ENCODE measurements around the gene ZC3H7B. TPM values are rescaled to one million over a fixed set of nuclear protein-coding genes. Genes with fewer than 3 reads are reported as not detected.

ZC3H7B gene
- total RNA-seq, 2 donors from 2014 or later: 35.2 to 51.7 TPM

DNA sequence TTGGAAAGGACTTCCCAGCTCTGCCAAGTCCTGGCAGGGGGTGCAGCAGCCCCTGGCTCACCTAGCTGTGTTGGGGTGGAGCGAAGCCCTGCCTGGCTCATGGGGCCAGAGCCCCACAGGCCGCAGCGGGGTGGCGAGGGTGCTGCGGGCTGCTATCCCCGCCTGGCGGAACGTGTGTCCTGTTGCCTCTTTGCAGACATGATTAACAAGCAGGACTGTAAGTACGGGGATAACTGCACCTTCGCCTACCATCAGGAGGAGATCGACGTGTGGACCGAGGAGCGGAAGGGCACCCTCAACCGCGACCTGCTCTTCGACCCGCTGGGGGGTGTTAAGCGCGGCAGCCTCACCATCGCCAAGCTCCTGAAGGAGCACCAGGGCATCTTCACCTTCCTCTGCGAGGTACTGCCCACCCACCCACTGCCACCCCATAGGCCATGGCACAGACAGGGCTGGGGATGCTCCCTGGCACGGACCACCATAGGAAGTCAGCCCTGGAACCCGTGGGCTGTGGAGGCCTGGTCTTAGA is 44.5 kb downstream of the ZC3H7B start:
- no peaks in the 10 kb centered on the region for H3K9me3 ChIP-seq
- intact Hi-C loops (cut with DNase I): no loop called here
- no peak overlapping the region for H3K27ac ChIP-seq
- peaks cover 4% of the 10 kb centered on the region for H3K36me3 ChIP-seq
- no peaks in the 10 kb centered on the region for H3K27me3 ChIP-seq
- DNase-seq: no peak
- H3K4me3 ChIP-seq: no peak overlapping the region
- TF ChIP-seq, protein P1, sequence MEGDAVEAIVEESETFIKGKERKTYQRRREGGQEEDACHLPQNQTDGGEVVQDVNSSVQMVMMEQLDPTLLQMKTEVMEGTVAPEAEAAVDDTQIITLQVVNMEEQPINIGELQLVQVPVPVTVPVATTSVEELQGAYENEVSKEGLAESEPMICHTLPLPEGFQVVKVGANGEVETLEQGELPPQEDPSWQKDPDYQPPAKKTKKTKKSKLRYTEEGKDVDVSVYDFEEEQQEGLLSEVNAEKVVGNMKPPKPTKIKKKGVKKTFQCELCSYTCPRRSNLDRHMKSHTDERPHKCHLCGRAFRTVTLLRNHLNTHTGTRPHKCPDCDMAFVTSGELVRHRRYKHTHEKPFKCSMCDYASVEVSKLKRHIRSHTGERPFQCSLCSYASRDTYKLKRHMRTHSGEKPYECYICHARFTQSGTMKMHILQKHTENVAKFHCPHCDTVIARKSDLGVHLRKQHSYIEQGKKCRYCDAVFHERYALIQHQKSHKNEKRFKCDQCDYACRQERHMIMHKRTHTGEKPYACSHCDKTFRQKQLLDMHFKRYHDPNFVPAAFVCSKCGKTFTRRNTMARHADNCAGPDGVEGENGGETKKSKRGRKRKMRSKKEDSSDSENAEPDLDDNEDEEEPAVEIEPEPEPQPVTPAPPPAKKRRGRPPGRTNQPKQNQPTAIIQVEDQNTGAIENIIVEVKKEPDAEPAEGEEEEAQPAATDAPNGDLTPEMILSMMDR (IDR thresholded peaks at IDR 0.05): no peak
- no peaks in the 10 kb centered on the region for H3K4me1 ChIP-seq
- H3K9ac ChIP-seq (ENCODE audit: low read depth in 2 of 2, low read length in 2 of 2): no peak overlapping the region

DNA sequence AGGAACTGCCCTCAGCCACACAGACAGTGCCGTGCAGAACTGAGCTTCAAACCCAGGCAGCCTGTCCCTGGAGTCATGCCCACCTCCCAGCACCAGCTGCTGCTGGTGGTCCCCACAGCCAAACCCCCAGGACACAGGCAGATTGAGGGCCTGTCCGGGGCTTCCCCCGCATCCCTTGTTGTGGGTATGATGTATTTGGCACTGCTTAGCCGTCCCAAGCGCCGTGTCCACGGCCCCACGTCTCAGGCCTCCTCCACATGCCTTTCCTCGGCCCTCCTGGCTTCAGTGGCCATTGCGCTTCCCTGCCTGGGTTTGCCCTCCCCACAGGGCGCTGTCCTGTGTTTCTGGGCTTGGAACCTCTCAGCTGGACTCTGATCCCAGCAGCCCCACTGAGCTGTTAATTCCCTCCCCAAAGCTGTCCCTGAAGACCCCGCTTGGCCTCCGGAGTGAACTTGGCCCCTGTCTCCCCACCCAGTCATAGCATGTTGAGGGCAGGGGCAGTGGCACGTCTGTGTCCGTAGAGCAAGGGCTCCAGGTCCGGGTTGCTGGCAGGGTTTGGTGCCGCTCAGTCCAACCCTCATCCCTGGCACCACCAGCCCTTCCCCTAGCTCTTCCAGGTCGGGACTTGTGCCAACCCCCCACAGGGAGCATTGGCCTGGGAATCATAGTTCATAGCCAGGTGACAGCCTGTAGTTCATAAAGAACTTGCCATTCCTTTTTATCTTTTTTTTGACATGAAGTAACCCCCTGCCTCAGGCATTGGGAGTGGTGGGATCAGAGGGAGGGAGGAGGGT is 45.9 kb downstream of the ZC3H7B start:
- H3K4me1 ChIP-seq: no peaks in the 10 kb centered on the region
- H3K9me3 ChIP-seq: no peaks in the 10 kb centered on the region
- no peak overlapping the region for H3K9ac ChIP-seq (ENCODE audit: low read depth in 2 of 2, low read length in 2 of 2)
- TF ChIP-seq, protein P1 (IDR thresholded peaks at IDR 0.05): no peak
- no peak for DNase-seq
- no peaks in the 10 kb centered on the region for H3K27me3 ChIP-seq
- H3K4me3 ChIP-seq: no peak overlapping the region
- H3K27ac ChIP-seq: no peak overlapping the region
- H3K36me3 ChIP-seq: peaks cover 9% of the 10 kb centered on the region
- intact Hi-C loops (cut with DNase I): no loop called here

DNA sequence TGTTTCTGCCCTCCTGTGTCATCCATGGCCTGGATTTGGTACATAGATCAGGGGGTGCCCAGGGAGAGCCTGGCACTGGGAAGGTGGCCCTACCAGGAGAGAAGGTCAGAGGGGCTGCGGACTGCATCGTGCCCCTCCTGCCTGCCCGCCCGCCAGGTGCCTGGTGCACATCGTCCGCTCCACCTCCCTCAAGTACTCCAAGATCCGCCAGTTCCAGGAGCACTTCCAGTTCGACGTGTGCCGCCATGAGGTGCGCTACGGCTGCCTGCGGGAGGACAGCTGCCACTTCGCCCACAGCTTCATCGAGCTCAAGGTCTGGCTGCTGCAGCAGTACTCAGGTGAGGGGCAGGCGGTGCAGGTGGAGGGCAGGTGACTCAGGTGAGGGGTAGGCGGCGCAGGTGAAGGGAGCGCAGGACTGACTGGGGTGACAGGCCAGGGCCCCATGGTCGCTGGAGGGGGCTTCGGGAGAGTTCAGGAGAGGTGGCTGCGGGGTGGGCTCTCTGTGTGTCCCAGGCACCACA is 47.7 kb downstream of the ZC3H7B start:
- DNase-seq: no peak
- H3K27me3 ChIP-seq: no peaks in the 10 kb centered on the region
- TF ChIP-seq, protein P1 (IDR thresholded peaks at IDR 0.05): no peak
- no peaks in the 10 kb centered on the region for H3K9me3 ChIP-seq
- H3K27ac ChIP-seq: no peak overlapping the region
- H3K36me3 ChIP-seq: peaks cover 9% of the 10 kb centered on the region
- H3K4me3 ChIP-seq: no peak overlapping the region
- H3K9ac ChIP-seq (ENCODE audit: low read depth in 2 of 2, low read length in 2 of 2): no peak overlapping the region
- H3K4me1 ChIP-seq: no peaks in the 10 kb centered on the region
- intact Hi-C loops (cut with DNase I): no loop called here

DNA sequence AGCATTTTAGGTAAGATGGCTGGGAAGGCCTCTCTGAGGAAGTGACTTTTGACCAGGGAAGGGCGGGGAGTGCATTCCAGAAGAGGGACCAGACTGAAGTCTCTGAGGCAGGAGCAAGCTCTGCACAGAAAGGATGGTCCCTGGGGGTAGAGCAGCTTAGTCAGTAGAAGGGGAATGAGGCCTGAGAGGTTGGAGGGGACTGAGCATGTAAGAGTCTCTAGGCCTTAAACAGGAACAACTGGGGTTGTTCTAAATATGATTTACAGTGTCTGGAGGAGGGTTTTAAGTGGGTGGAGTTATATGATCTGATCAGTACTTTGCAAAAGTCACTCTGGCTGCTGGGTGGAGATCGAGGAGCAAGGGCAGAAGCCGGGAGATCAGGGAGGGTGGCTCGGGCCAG is 48.8 kb downstream of the ZC3H7B start:
- Histone ChIP-seq H3K4me1 (no peaks in the 10 kb centered on the region), H3K36me3 (peaks cover 9% of the 10 kb centered on the region), H3K4me3 (no peak overlapping the region), H3K27ac (no peak overlapping the region), H3K9me3 (no peaks in the 10 kb centered on the region), H3K9ac (ENCODE audit: low read depth in 2 of 2, low read length in 2 of 2) (no peak overlapping the region), H3K27me3 (no peaks in the 10 kb centered on the region)
- DNase-seq: peak; percentile 44
- intact Hi-C loops (cut with DNase I): loop anchor here (5.0 kb wide), 1 partner anchor 368 kb away; no protein-coding TSS in a partner anchor
- TF ChIP-seq, protein P1 (IDR thresholded peaks at IDR 0.05): no peak

DNA sequence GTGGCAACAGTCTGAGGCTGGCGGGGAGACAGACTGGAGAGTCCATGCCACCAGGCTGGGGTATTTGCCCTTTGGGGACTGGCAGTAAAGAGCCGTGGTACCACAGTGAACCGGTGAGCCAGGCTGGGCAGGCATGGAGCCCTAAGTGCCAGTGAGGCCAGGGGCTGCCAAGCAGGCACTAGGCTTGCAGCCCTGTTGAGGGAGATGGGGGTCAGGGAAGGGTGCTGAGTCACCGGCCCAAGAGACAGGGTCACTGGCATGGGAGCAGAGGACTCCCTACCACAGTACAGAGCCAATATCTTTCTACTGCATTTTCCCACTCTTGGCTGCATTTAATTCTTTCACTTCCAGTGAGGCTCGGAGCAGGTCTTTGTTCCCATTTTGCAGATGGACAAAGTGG is 49.7 kb downstream of the ZC3H7B start:
- no peaks in the 10 kb centered on the region for H3K4me1 ChIP-seq
- intact Hi-C loops (cut with DNase I): loop anchor here (5.0 kb wide), 1 partner anchor 369 kb away; no protein-coding TSS in a partner anchor
- H3K4me3 ChIP-seq: no peak overlapping the region
- H3K9me3 ChIP-seq: no peaks in the 10 kb centered on the region
- H3K27ac ChIP-seq: no peak overlapping the region
- no peak for DNase-seq
- TF ChIP-seq, protein P1 (IDR thresholded peaks at IDR 0.05): no peak
- H3K9ac ChIP-seq (ENCODE audit: low read depth in 2 of 2, low read length in 2 of 2): peak overlapping the region in 1 of 2 donors; percentile 36
- no peaks in the 10 kb centered on the region for H3K27me3 ChIP-seq
- peaks cover 9% of the 10 kb centered on the region for H3K36me3 ChIP-seq
